DMS114 treated with DMSO at 0.1 percent for 48 hours (cell line): ENCODE measurements around the gene OR2T4.

Source experiments
- DNase-seq: peaks from one replicate; lab custom pipeline; 2025; ENCODE audit not compliant: unreplicated experiment; lab: John Stamatoyannopoulos, UW

Gene OR2T4

GRCh38 chr1:248361121-248361715 is at the start of gene OR2T4:
TSS of gene OR2T4 (plus strand) at chr1:248361665. CDS start at chr1:248361665, 0 bp downstream.
- DNase-seq: no peak

- no peak for DNase-seq
These were observed 44.7 kb upstream of the OR2T4 start for GRCh38 chr1:248316796-248317195.

- no peak for DNase-seq
These were observed 37.0 kb upstream of the OR2T4 start, which contains the start of gene OR2M7 for GRCh38 chr1:248324468-248324867. TSS of gene OR2M7 (minus strand) at chr1:248324568. CDS start at chr1:248324568, 0 bp downstream.

GRCh38 chr1:248343451-248343850 is 18.0 kb upstream of the OR2T4 start:
- DNase-seq: no peak

- DNase-seq: no peak
These were observed 13.0 kb upstream of the OR2T4 start, which contains the start of gene OR14C36 for GRCh38 chr1:248348475-248348874. TSS of gene OR14C36 (plus strand) at chr1:248348775. CDS start at chr1:248348775, 0 bp downstream.

- no peak for DNase-seq
These were observed 2.0 kb upstream of the OR2T4 start for GRCh38 chr1:248359415-248359814.

- DNase-seq: no peak
These were observed 5.1 kb downstream of the OR2T4 start for GRCh38 chr1:248366609-248367008.

GRCh38 chr1:248372394-248372793 is 10.9 kb downstream of the OR2T4 start:
- no peak for DNase-seq

- DNase-seq: no peak
These were observed 12.3 kb downstream of the OR2T4 start for GRCh38 chr1:248373761-248374160.

GRCh38 chr1:248375446-248375845 is 14.0 kb downstream of the OR2T4 start, which contains the start of gene OR2T6:
TSS of gene OR2T6 (plus strand) at chr1:248375746. CDS start at chr1:248387609, 11,863 bp downstream.
- DNase-seq: no peak

- DNase-seq: no peak
These were observed 15.5 kb downstream of the OR2T4 start for GRCh38 chr1:248376916-248377315.

GRCh38 chr1:248380854-248381253 is 19.4 kb downstream of the OR2T4 start:
- no peak for DNase-seq

GRCh38 chr1:248388426-248388825 is 27.0 kb downstream of the OR2T4 start:
- no peak for DNase-seq

GRCh38 chr1:248393050-248393449 is 31.6 kb downstream of the OR2T4 start:
- DNase-seq: no peak

GRCh38 chr1:248402748-248403147 is 41.3 kb downstream of the OR2T4 start, which contains the start of gene OR2T1:
TSS of gene OR2T1 (plus strand) at chr1:248403048. CDS start at chr1:248406148, 3,100 bp downstream.
- no peak for DNase-seq

GRCh38 chr1:248404024-248404423 is 42.6 kb downstream of the OR2T4 start:
- peak; percentile 18 for DNase-seq

- no peak for DNase-seq
These were observed 45.5 kb downstream of the OR2T4 start for GRCh38 chr1:248406721-248407692.
